ENCODE data around the gene JPH2.
A peak's percentile ranks its signal among the peaks of the same experiment; 100 is the strongest.

The JPH2 gene

DNA sequence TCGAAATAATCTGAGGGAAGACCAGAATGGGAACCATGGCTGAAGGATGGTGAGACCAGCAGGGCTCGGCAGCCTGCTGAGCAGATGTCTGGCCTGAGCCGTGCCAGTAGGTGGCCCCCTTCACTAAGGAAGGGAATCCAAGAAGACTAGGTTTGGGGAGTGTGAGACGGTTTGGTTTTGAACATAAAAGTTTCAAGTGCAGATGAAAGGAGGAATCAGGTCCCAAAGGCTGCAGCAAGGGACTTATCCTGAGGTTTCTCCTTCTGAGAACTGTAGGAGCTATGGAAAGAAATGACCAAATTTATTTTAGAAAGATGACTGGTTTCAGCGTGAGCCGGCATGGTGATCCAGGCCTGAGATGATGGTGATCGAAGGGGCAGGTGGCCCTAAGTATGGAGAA lies 28.1 kb upstream of the JPH2 start:
- TF ChIP-seq, protein P1, sequence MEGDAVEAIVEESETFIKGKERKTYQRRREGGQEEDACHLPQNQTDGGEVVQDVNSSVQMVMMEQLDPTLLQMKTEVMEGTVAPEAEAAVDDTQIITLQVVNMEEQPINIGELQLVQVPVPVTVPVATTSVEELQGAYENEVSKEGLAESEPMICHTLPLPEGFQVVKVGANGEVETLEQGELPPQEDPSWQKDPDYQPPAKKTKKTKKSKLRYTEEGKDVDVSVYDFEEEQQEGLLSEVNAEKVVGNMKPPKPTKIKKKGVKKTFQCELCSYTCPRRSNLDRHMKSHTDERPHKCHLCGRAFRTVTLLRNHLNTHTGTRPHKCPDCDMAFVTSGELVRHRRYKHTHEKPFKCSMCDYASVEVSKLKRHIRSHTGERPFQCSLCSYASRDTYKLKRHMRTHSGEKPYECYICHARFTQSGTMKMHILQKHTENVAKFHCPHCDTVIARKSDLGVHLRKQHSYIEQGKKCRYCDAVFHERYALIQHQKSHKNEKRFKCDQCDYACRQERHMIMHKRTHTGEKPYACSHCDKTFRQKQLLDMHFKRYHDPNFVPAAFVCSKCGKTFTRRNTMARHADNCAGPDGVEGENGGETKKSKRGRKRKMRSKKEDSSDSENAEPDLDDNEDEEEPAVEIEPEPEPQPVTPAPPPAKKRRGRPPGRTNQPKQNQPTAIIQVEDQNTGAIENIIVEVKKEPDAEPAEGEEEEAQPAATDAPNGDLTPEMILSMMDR (IDR thresholded peaks at IDR 0.05; ENCODE audit: insufficient read depth, low read length, poor library complexity, severe bottlenecking): peak; percentile 58
- TF ChIP-seq EZH2phosphoT487 (conservative IDR thresholded peaks at IDR 0.05; ENCODE audit: low read length): no peak
- H3K79me2 ChIP-seq (ENCODE audit: insufficient read depth, low read length): peaks cover 2% of the 10 kb centered on the region
- H4K20me1 ChIP-seq (ENCODE audit: low read depth, low read length): no peaks in the 10 kb centered on the region
- H3K9me3 ChIP-seq (ENCODE audit: insufficient read depth, low read length): no peaks in the 10 kb centered on the region
- H3K9me2 ChIP-seq (replicated peaks; ENCODE audit: insufficient read depth, low read length): no peaks in the 10 kb centered on the region
- no peaks in the 10 kb centered on the region for H3K36me3 ChIP-seq (ENCODE audit: low read length)
- H2AFZ ChIP-seq (ENCODE audit: low read depth, low read length, severe bottlenecking): no peak overlapping the region
- no peak overlapping the region for H3K27ac ChIP-seq (ENCODE audit: low read depth, low read length)
- no peaks in the 10 kb centered on the region for H3F3A ChIP-seq (ENCODE audit: insufficient read depth)
- no peak overlapping the region for H3K9ac ChIP-seq (ENCODE audit: low read length)
- no peaks in the 10 kb centered on the region for H3K27me3 ChIP-seq (ENCODE audit: low read length)
- no peak overlapping the region for H3K4me2 ChIP-seq (ENCODE audit: low read depth, low read length, poor library complexity, severe bottlenecking)
- no peak overlapping the region for H3K4me3 ChIP-seq (ENCODE audit: insufficient read depth, low read length, poor library complexity, severe bottlenecking)

DNA sequence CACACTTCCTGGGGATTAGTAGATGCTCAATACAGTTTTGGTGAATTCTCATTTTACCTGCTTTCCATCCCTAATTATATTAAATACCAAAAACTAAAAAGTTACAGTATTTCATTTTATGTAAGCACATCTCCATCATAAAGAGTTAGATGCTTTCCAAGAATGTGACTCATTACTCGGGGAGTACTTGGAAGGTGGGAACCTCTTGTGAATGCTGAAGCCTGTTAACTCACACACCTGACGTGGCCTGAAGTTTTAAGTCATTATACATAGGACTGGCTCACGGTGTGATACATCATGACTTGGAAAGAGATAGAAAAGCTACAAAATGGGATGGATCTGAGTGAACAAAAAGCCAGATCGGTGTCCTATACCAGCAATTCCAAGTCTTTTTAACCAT lies 25.8 kb upstream of the JPH2 start:
- Histone ChIP-seq H3K27ac (ENCODE audit: low read depth, low read length) (no peak overlapping the region), H3K9me2 (replicated peaks; ENCODE audit: insufficient read depth, low read length) (no peaks in the 10 kb centered on the region), H2AFZ (ENCODE audit: low read depth, low read length, severe bottlenecking) (no peak overlapping the region), H3K4me3 (ENCODE audit: insufficient read depth, low read length, poor library complexity, severe bottlenecking) (no peak overlapping the region), H3K36me3 (ENCODE audit: low read length) (no peaks in the 10 kb centered on the region), H3K4me2 (ENCODE audit: low read depth, low read length, poor library complexity, severe bottlenecking) (no peak overlapping the region), H3F3A (ENCODE audit: insufficient read depth) (no peaks in the 10 kb centered on the region), H3K27me3 (ENCODE audit: low read length) (no peaks in the 10 kb centered on the region), H4K20me1 (ENCODE audit: low read depth, low read length) (peaks cover 18% of the 10 kb centered on the region), H3K9ac (ENCODE audit: low read length) (no peak overlapping the region), H3K79me2 (ENCODE audit: insufficient read depth, low read length) (peaks cover 25% of the 10 kb centered on the region), H3K9me3 (ENCODE audit: insufficient read depth, low read length) (no peaks in the 10 kb centered on the region)
- TF ChIP-seq EZH2phosphoT487 (conservative IDR thresholded peaks at IDR 0.05; ENCODE audit: low read length): no peak
- TF ChIP-seq, protein P1 (IDR thresholded peaks at IDR 0.05; ENCODE audit: insufficient read depth, low read length, poor library complexity, severe bottlenecking): no peak

DNA sequence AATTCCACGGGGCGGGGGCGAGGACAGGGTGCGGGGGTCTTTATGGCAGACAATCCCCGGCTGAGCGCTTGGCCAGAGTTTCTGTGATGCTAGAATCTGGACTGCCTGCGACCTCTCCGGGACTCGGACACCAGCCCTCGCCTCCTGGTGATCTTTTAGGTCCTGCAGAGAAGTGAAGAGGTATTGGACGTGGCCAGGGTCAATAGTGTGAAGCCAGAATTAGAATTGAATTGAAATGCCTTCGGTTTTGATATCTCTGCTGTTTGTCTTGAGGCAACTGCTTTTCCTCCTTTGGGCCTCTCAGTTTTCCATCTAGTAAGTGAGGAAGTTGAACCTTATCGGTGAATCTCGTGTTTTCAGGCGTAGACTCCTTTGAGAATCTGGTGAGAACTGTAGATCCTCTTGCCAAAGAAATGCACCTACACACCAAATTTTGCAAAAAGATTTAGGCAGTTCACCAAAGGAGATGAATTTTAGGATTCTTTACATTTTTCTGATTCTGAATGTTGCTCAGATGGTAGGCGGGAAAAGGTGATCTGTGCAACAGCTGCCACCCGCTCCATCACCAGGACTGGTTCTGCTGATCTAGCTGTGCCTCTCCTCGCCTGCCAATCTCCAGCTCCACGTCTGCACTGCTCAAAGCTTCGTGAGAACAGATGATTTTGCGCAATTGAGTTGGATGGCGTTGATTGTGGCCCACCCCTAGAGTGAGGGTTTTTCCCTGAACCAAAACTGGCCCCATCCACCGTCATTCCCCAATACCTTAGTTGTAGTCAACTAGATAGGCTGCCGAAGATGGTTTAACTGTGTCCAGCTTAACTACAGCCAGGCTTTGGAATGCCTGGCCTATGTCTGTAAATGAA lies 24.4 kb upstream of the JPH2 start:
- no peaks in the 10 kb centered on the region for H3K9me3 ChIP-seq (ENCODE audit: insufficient read depth, low read length)
- peaks cover 39% of the 10 kb centered on the region for H3K79me2 ChIP-seq (ENCODE audit: insufficient read depth, low read length)
- peak overlapping the region; percentile 96 for H2AFZ ChIP-seq (ENCODE audit: low read depth, low read length, severe bottlenecking)
- TF ChIP-seq EZH2phosphoT487 (conservative IDR thresholded peaks at IDR 0.05; ENCODE audit: low read length): no peak
- TF ChIP-seq, protein P1 (IDR thresholded peaks at IDR 0.05; ENCODE audit: insufficient read depth, low read length, poor library complexity, severe bottlenecking): no peak
- H3K27me3 ChIP-seq (ENCODE audit: low read length): no peaks in the 10 kb centered on the region
- H3K36me3 ChIP-seq (ENCODE audit: low read length): no peaks in the 10 kb centered on the region
- peak overlapping the region; percentile 93 for H3K9ac ChIP-seq (ENCODE audit: low read length)
- peak overlapping the region; percentile 96 for H3K4me2 ChIP-seq (ENCODE audit: low read depth, low read length, poor library complexity, severe bottlenecking)
- H3K9me2 ChIP-seq (replicated peaks; ENCODE audit: insufficient read depth, low read length): no peaks in the 10 kb centered on the region
- peaks cover 23% of the 10 kb centered on the region for H4K20me1 ChIP-seq (ENCODE audit: low read depth, low read length)
- 0 out of 2 replicates have a peak overlapping the region, but pooled peaks have one; percentile 19 for H3K27ac ChIP-seq (ENCODE audit: low read depth, low read length)
- peak overlapping the region; percentile 89 for H3K4me3 ChIP-seq (ENCODE audit: insufficient read depth, low read length, poor library complexity, severe bottlenecking)
- peaks cover 5% of the 10 kb centered on the region; the same call in 1 of the 2 replicates for H3F3A ChIP-seq (ENCODE audit: insufficient read depth)

All from SU-DHL-6 (cell line).